ENCODE results near the gene MEIOSIN. TPM values are rescaled to one million over a fixed set of nuclear protein-coding genes. Genes with fewer than 3 reads are reported as not detected.
"Not testable (repeated sequence)": the region's sequence is repeated elsewhere in the genome, so short reads cannot be mapped to it uniquely, and the experiment has no call there.

Gene MEIOSIN
- total and polyA plus RNA-seq, 2 donors: 0.02 TPM; not detected in 1

DNA sequence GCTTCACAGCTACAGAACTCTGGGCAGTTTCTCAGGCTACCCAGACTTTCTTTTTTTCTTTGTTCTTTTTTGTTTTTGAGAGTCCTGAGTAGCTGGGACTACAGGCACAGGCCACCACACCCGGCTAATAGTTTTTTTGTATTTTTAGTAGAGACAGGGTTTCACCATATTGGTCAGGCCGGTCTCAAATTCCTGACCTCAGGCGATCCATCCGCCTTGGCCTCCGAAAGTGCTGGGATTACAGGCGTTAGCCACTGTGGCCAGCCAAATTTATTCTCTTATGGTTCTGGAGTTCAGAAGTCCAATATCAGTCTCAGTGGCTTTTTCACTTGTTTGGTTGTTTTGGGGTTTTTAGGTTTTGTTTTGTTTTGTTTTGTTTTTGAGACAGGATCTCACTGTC, 12.4 kb downstream of the MEIOSIN start:
- 96% methylated on average over 6 of the region's 6 CpGs for WGBS
- Histone ChIP-seq H3K36me3 (ENCODE audit: control insufficient read depth in 2 of 2, insufficient read depth in 2 of 2, low read length in 1 of 2) (no peaks in the 10 kb centered on the region), H3K4me3 (ENCODE audit: low read length in 2 of 2) (no peak overlapping the region), H3K27me3 (ENCODE audit: control insufficient read depth in 2 of 2, insufficient read depth in 1 of 2, low read length in 1 of 2) (peaks cover 0 to 15% of the 10 kb centered on the region in 2 donors), H3K27ac (ENCODE audit: low read depth in 1 of 2, low read length in 1 of 2) (no peak overlapping the region), H3K4me1 (ENCODE audit: control insufficient read depth in 2 of 2, insufficient read depth in 2 of 2, low read length in 2 of 2) (no peaks in the 10 kb centered on the region), H3K9me3 (ENCODE audit: control insufficient read depth in 2 of 2, insufficient read depth in 1 of 2, low read length in 1 of 2) (no peaks in the 10 kb centered on the region)
- DNase-seq (ENCODE audit: low read depth in 6 of 9, low spot score in 9 of 9): no peak

DNA sequence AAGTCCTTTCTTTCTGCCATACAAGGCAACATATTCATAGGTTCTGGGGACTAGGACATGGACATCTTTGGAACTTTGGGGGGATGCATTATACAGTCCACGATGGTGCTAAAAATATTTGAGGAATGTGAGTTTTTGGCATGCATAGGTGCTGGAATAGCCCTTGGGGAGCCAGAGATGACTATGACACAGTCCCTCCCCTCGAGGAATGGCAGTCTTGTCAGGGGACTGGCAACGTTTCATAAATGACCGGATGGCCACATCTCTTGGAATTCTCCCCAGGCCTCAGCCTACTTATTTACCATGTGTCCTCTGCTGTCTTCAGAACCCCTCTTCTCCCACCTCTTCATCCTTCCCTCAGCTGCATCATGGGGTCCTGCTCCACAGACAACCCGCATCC, 13.6 kb downstream of the MEIOSIN start:
- Histone ChIP-seq H3K9me3 (ENCODE audit: control insufficient read depth in 2 of 2, insufficient read depth in 1 of 2, low read length in 1 of 2) (no peaks in the 10 kb centered on the region), H3K36me3 (ENCODE audit: control insufficient read depth in 2 of 2, insufficient read depth in 2 of 2, low read length in 1 of 2) (no peaks in the 10 kb centered on the region), H3K4me3 (ENCODE audit: low read length in 2 of 2) (no peak overlapping the region), H3K27ac (ENCODE audit: low read depth in 1 of 2, low read length in 1 of 2) (no peak overlapping the region), H3K4me1 (ENCODE audit: control insufficient read depth in 2 of 2, insufficient read depth in 2 of 2, low read length in 2 of 2) (no peaks in the 10 kb centered on the region), H3K27me3 (ENCODE audit: control insufficient read depth in 2 of 2, insufficient read depth in 1 of 2, low read length in 1 of 2) (peaks cover 0 to 15% of the 10 kb centered on the region in 2 donors)
- no peak for DNase-seq (ENCODE audit: low read depth in 6 of 9, low spot score in 9 of 9)
- 95% methylated on average over 5 of the region's 5 CpGs for WGBS

GRCh38 chr19:45747513-45747912, 14.3 kb downstream of the MEIOSIN start:
- 96% methylated on average over 5 of the region's 5 CpGs for WGBS
- no peak overlapping the region for H3K27ac ChIP-seq (ENCODE audit: low read depth in 1 of 2, low read length in 1 of 2)
- no peaks in the 10 kb centered on the region for H3K36me3 ChIP-seq (ENCODE audit: control insufficient read depth in 2 of 2, insufficient read depth in 2 of 2, low read length in 1 of 2)
- H3K27me3 ChIP-seq (ENCODE audit: control insufficient read depth in 2 of 2, insufficient read depth in 1 of 2, low read length in 1 of 2): peaks cover 0 to 16% of the 10 kb centered on the region in 2 donors
- DNase-seq (ENCODE audit: low read depth in 6 of 9, low spot score in 9 of 9): no peak
- no peaks in the 10 kb centered on the region for H3K9me3 ChIP-seq (ENCODE audit: control insufficient read depth in 2 of 2, insufficient read depth in 1 of 2, low read length in 1 of 2)
- no peak overlapping the region for H3K4me3 ChIP-seq (ENCODE audit: low read length in 2 of 2)
- no peaks in the 10 kb centered on the region for H3K4me1 ChIP-seq (ENCODE audit: control insufficient read depth in 2 of 2, insufficient read depth in 2 of 2, low read length in 2 of 2)

- WGBS: 95% methylated on average over 10 of the region's 10 CpGs
- DNase-seq (ENCODE audit: low read depth in 6 of 9, low spot score in 9 of 9): not testable (repeated sequence)
These were observed 18.2 kb downstream of the MEIOSIN start for GRCh38 chr19:45751483-45751882.

DNA sequence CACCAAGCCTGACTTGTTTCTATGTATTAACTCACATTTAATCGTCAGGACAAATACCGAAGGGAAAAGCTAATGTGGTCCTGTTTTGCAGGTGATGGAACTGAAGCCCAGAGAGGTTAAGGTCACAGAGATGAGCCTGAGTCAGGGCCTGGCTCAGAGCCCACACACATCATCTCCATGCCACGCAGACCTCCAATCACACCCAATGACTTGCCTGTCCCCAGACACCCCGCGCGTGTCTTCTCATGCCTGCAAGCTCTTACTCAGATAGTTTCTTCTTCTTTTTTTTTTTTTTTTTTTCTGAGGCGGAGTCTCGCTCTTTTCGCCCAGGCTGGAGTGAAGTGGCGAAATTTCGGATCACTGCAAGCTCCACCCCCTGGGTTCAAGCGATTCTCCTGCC, 19.4 kb downstream of the MEIOSIN start:
- H3K36me3 ChIP-seq (ENCODE audit: control insufficient read depth in 2 of 2, insufficient read depth in 2 of 2, low read length in 1 of 2): no peaks in the 10 kb centered on the region
- no peak overlapping the region for H3K27ac ChIP-seq (ENCODE audit: low read depth in 1 of 2, low read length in 1 of 2)
- no peak for DNase-seq (ENCODE audit: low read depth in 6 of 9, low spot score in 9 of 9)
- 97% methylated on average over 12 of the region's 12 CpGs for WGBS
- no peaks in the 10 kb centered on the region for H3K4me1 ChIP-seq (ENCODE audit: control insufficient read depth in 2 of 2, insufficient read depth in 2 of 2, low read length in 2 of 2)
- peaks cover 0 to 15% of the 10 kb centered on the region in 2 donors for H3K27me3 ChIP-seq (ENCODE audit: control insufficient read depth in 2 of 2, insufficient read depth in 1 of 2, low read length in 1 of 2)
- H3K9me3 ChIP-seq (ENCODE audit: control insufficient read depth in 2 of 2, insufficient read depth in 1 of 2, low read length in 1 of 2): no peaks in the 10 kb centered on the region
- H3K4me3 ChIP-seq (ENCODE audit: low read length in 2 of 2): no peak overlapping the region

More at GRCh38 chr19:45751483-45751882, 18.2 kb downstream of the MEIOSIN start:
- not testable (repeated sequence) for H3K4me3 ChIP-seq (ENCODE audit: low read length in 2 of 2); H3K27ac ChIP-seq (ENCODE audit: low read depth in 1 of 2, low read length in 1 of 2); H3K9me3 ChIP-seq (ENCODE audit: control insufficient read depth in 2 of 2, insufficient read depth in 1 of 2, low read length in 1 of 2); H3K36me3 ChIP-seq (ENCODE audit: control insufficient read depth in 2 of 2, insufficient read depth in 2 of 2, low read length in 1 of 2); H3K4me1 ChIP-seq (ENCODE audit: control insufficient read depth in 2 of 2, insufficient read depth in 2 of 2, low read length in 2 of 2); H3K27me3 ChIP-seq (ENCODE audit: control insufficient read depth in 2 of 2, insufficient read depth in 1 of 2, low read length in 1 of 2)

DNA sequence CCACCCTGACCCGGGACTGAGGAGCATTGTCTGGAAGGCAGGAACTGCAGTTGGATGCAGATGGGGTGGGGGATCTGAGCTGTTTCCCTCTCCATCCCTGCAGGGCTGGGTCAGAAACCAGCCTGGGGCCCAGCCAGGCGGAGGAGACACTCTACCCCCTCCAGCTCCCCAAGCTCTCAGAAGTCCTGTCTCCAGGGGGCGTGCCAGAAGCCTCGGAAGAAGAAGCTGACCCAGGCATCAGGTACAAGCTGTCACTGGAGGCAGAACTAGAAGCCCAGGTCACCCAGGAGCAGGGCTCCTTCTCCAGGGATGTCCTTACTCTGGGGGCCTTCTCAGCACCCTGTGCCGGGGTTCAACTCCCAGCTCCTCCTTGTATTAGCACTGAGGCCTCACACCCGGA, 20.3 kb downstream of the MEIOSIN start:
- Histone ChIP-seq H3K27me3 (ENCODE audit: control insufficient read depth in 2 of 2, insufficient read depth in 1 of 2, low read length in 1 of 2) (peaks cover 0 to 15% of the 10 kb centered on the region in 2 donors), H3K27ac (ENCODE audit: low read depth in 1 of 2, low read length in 1 of 2) (no peak overlapping the region), H3K9me3 (ENCODE audit: control insufficient read depth in 2 of 2, insufficient read depth in 1 of 2, low read length in 1 of 2) (no peaks in the 10 kb centered on the region), H3K4me1 (ENCODE audit: control insufficient read depth in 2 of 2, insufficient read depth in 2 of 2, low read length in 2 of 2) (no peaks in the 10 kb centered on the region), H3K4me3 (ENCODE audit: low read length in 2 of 2) (no peak overlapping the region), H3K36me3 (ENCODE audit: control insufficient read depth in 2 of 2, insufficient read depth in 2 of 2, low read length in 1 of 2) (no peaks in the 10 kb centered on the region)
- 83% methylated on average over 6 of the region's 6 CpGs for WGBS
- no peak for DNase-seq (ENCODE audit: low read depth in 6 of 9, low spot score in 9 of 9)

- H3K4me3 ChIP-seq (ENCODE audit: low read length in 2 of 2): no peak overlapping the region
- no peak overlapping the region for H3K27ac ChIP-seq (ENCODE audit: low read depth in 1 of 2, low read length in 1 of 2)
- 97% methylated on average over 8 of the region's 8 CpGs for WGBS
- H3K27me3 ChIP-seq (ENCODE audit: control insufficient read depth in 2 of 2, insufficient read depth in 1 of 2, low read length in 1 of 2): peaks cover 0 to 22% of the 10 kb centered on the region in 2 donors
- no peak for DNase-seq (ENCODE audit: low read depth in 6 of 9, low spot score in 9 of 9)
- H3K9me3 ChIP-seq (ENCODE audit: control insufficient read depth in 2 of 2, insufficient read depth in 1 of 2, low read length in 1 of 2): no peaks in the 10 kb centered on the region
- no peaks in the 10 kb centered on the region for H3K36me3 ChIP-seq (ENCODE audit: control insufficient read depth in 2 of 2, insufficient read depth in 2 of 2, low read length in 1 of 2)
- no peaks in the 10 kb centered on the region for H3K4me1 ChIP-seq (ENCODE audit: control insufficient read depth in 2 of 2, insufficient read depth in 2 of 2, low read length in 2 of 2)
These were observed 21.1 kb downstream of the MEIOSIN start for GRCh38 chr19:45754323-45754722.

GRCh38 chr19:45757695-45758094, 24.5 kb downstream of the MEIOSIN start:
- Histone ChIP-seq H3K4me1 (ENCODE audit: control insufficient read depth in 2 of 2, insufficient read depth in 2 of 2, low read length in 2 of 2) (no peaks in the 10 kb centered on the region), H3K36me3 (ENCODE audit: control insufficient read depth in 2 of 2, insufficient read depth in 2 of 2, low read length in 1 of 2) (no peaks in the 10 kb centered on the region), H3K9me3 (ENCODE audit: control insufficient read depth in 2 of 2, insufficient read depth in 1 of 2, low read length in 1 of 2) (no peaks in the 10 kb centered on the region), H3K27me3 (ENCODE audit: control insufficient read depth in 2 of 2, insufficient read depth in 1 of 2, low read length in 1 of 2) (peaks cover 0 to 40% of the 10 kb centered on the region in 2 donors), H3K27ac (ENCODE audit: low read depth in 1 of 2, low read length in 1 of 2) (no peak overlapping the region), H3K4me3 (ENCODE audit: low read length in 2 of 2) (no peak overlapping the region)
- 91% methylated on average over 9 of the region's 9 CpGs for WGBS
- DNase-seq (ENCODE audit: low read depth in 6 of 9, low spot score in 9 of 9): no peak

- DNase-seq (ENCODE audit: low read depth in 6 of 9, low spot score in 9 of 9): no peak
- no peak overlapping the region for H3K4me3 ChIP-seq (ENCODE audit: low read length in 2 of 2)
- no peak overlapping the region for H3K27ac ChIP-seq (ENCODE audit: low read depth in 1 of 2, low read length in 1 of 2)
- H3K4me1 ChIP-seq (ENCODE audit: control insufficient read depth in 2 of 2, insufficient read depth in 2 of 2, low read length in 2 of 2): no peaks in the 10 kb centered on the region
- 93% methylated on average over 9 of the region's 9 CpGs for WGBS
- peaks cover 0 to 50% of the 10 kb centered on the region in 2 donors for H3K27me3 ChIP-seq (ENCODE audit: control insufficient read depth in 2 of 2, insufficient read depth in 1 of 2, low read length in 1 of 2)
- H3K9me3 ChIP-seq (ENCODE audit: control insufficient read depth in 2 of 2, insufficient read depth in 1 of 2, low read length in 1 of 2): no peaks in the 10 kb centered on the region
- H3K36me3 ChIP-seq (ENCODE audit: control insufficient read depth in 2 of 2, insufficient read depth in 2 of 2, low read length in 1 of 2): no peaks in the 10 kb centered on the region
These were observed 25.7 kb downstream of the MEIOSIN start for GRCh38 chr19:45758921-45759320.

GRCh38 chr19:45761714-45762113, 28.5 kb downstream of the MEIOSIN start:
- Histone ChIP-seq H3K27ac (ENCODE audit: low read depth in 1 of 2, low read length in 1 of 2) (no peak overlapping the region), H3K9me3 (ENCODE audit: control insufficient read depth in 2 of 2, insufficient read depth in 1 of 2, low read length in 1 of 2) (no peaks in the 10 kb centered on the region), H3K4me3 (ENCODE audit: low read length in 2 of 2) (no peak overlapping the region), H3K36me3 (ENCODE audit: control insufficient read depth in 2 of 2, insufficient read depth in 2 of 2, low read length in 1 of 2) (no peaks in the 10 kb centered on the region), H3K27me3 (ENCODE audit: control insufficient read depth in 2 of 2, insufficient read depth in 1 of 2, low read length in 1 of 2) (peaks cover 20 to 72% of the 10 kb centered on the region in 2 donors), H3K4me1 (ENCODE audit: control insufficient read depth in 2 of 2, insufficient read depth in 2 of 2, low read length in 2 of 2) (no peaks in the 10 kb centered on the region)
- WGBS: 84% methylated on average over 17 of the region's 17 CpGs
- no peak for DNase-seq (ENCODE audit: low read depth in 6 of 9, low spot score in 9 of 9)
